SK-N-SH treated with all-trans-retinoic acid at 6 μM for 48 hours (cell line): ENCODE measurements around the gene MARVELD1.

Experiments used
- ATAC-seq: fragments of 200-7000 bp; cut with Tn5 transposase; 3 replicates; pipeline ENCODE4 v1.9.1; 2020; ENCODE audit warnings: mild to moderate bottlenecking, moderate library complexity
- ARNTL ChIP-seq: fragments of 450-650 bp; formaldehyde crosslinking; IDR thresholded peaks from 2 replicates; pipeline ENCODE4 v1.5.0; 2020; ENCODE audit warnings: low read depth, mild to moderate bottlenecking, moderate library complexity, borderline replicate concordance
- BACH2 ChIP-seq: fragments of 250-450 bp; sonication (Bioruptor Pico); IDR thresholded peaks from 2 replicates; pipeline ENCODE4 v1.9.0; 2021; ENCODE audit warnings: mild to moderate bottlenecking, borderline replicate concordance
- CSDC2 ChIP-seq: fragments of 250-450 bp; sonication (Bioruptor Pico); IDR thresholded peaks from 2 replicates; pipeline ENCODE4 v1.5.0; 2020; ENCODE audit warnings: mild to moderate bottlenecking, moderate library complexity
- ESRRG ChIP-seq: fragments of 250-450 bp; sonication (Bioruptor Pico); IDR thresholded peaks from 2 replicates; pipeline ENCODE4 v1.6.1; 2021; ENCODE audit warnings: mild to moderate bottlenecking
- GLIS3 ChIP-seq: fragments of 250-450 bp; sonication (Bioruptor Pico); IDR thresholded peaks from 2 replicates; pipeline ENCODE4 v1.5.0; 2020; ENCODE audit warnings: mild to moderate bottlenecking, moderate library complexity
- ISL1 ChIP-seq: fragments of 250-450 bp; sonication (Bioruptor Pico); IDR thresholded peaks from 2 replicates; pipeline ENCODE4 v2.1.2; 2022; ENCODE audit warnings: mild to moderate bottlenecking, moderate library complexity
- OSR1 ChIP-seq: fragments of 250-450 bp; sonication (Bioruptor Pico); IDR thresholded peaks from 2 replicates; pipeline ENCODE4 v1.8.0; 2022; ENCODE audit warnings: moderate library complexity, mild to moderate bottlenecking, inconsistent platforms
- POU6F1 ChIP-seq: fragments of 250-450 bp; sonication (Bioruptor Pico); IDR thresholded peaks from 2 replicates; pipeline ENCODE4 v1.8.0; 2021; ENCODE audit warnings: low read depth, mild to moderate bottlenecking, moderate library complexity, borderline replicate concordance
- PPARA ChIP-seq: fragments of 250-450 bp; sonication (Bioruptor Pico); IDR thresholded peaks from 2 replicates; pipeline ENCODE4 v1.5.0; 2020; ENCODE audit warnings: mild to moderate bottlenecking, borderline replicate concordance
- RARB ChIP-seq: fragments of 250-450 bp; sonication (Bioruptor Pico); IDR thresholded peaks from 2 replicates; pipeline ENCODE4 v1.8.0; 2021; ENCODE audit warnings: mild to moderate bottlenecking, moderate library complexity
- SNAI2 ChIP-seq: fragments of 250-450 bp; sonication (Bioruptor Pico); IDR thresholded peaks from 2 replicates; pipeline ENCODE4 v1.5.0; 2020; ENCODE audit warnings: mild to moderate bottlenecking, moderate library complexity
- TCF4 ChIP-seq: fragments of 250-450 bp; sonication (Bioruptor Pico); IDR thresholded peaks from 2 replicates; pipeline ENCODE4 v1.8.0; 2021; ENCODE audit warnings: mild to moderate bottlenecking, moderate library complexity, borderline replicate concordance
- TOX ChIP-seq: fragments of 250-450 bp; sonication (Bioruptor Pico); IDR thresholded peaks from 2 replicates; pipeline ENCODE4 v1.8.0; 2021; ENCODE audit warnings: mild to moderate bottlenecking, moderate library complexity, borderline replicate concordance
- ZC3H10 ChIP-seq: fragments of 250-450 bp; sonication (Bioruptor Pico); IDR thresholded peaks from 2 replicates; pipeline ENCODE4 v1.5.1; 2021; ENCODE audit warnings: mild to moderate bottlenecking, moderate library complexity
- ZFP3 ChIP-seq: fragments of 250-450 bp; sonication (Bioruptor Pico); IDR thresholded peaks from 2 replicates; pipeline ENCODE4 v1.5.0; 2020; ENCODE audit warnings: mild to moderate bottlenecking, moderate library complexity
- ZFP30 ChIP-seq: fragments of 450-650 bp; formaldehyde crosslinking; IDR thresholded peaks from 2 replicates; pipeline ENCODE4 v1.5.0; 2022; ENCODE audit warnings: mild to moderate bottlenecking, moderate library complexity
- ZNF565 ChIP-seq: fragments of 450-650 bp; formaldehyde crosslinking; conservative IDR thresholded peaks from 2 replicates; pipeline ENCODE4 v1.5.0; 2020; ENCODE audit warnings: low read depth, mild to moderate bottlenecking, moderate library complexity
- ZNF8 ChIP-seq: fragments of 450-650 bp; formaldehyde crosslinking; IDR thresholded peaks from 2 replicates; pipeline ENCODE4 v1.5.0; 2020; ENCODE audit warnings: mild to moderate bottlenecking, moderate library complexity
- TF ChIP-seq, protein P1 (sequence below): fragments of 250-450 bp; sonication (Bioruptor Pico); IDR thresholded peaks from 2 replicates; pipeline ENCODE4 v1.5.0; 2020; ENCODE audit warnings: mild to moderate bottlenecking, moderate library complexity
- TF ChIP-seq, protein P2 (sequence below): fragments of 250-450 bp; sonication (Bioruptor Pico); IDR thresholded peaks from 2 replicates; pipeline ENCODE4 v1.5.1; 2021; ENCODE audit warnings: mild to moderate bottlenecking, moderate library complexity
- TF ChIP-seq, protein P3 (sequence below): fragments of 250-450 bp; sonication (Bioruptor Pico); IDR thresholded peaks from 2 replicates; pipeline ENCODE4 v1.5.1; 2020; ENCODE audit warnings: low read depth, mild to moderate bottlenecking, moderate library complexity

Gene MARVELD1

GRCh38 chr10:97763411-97763810, 49.9 kb downstream of the MARVELD1 start:
- ATAC-seq: no peak
- TF ChIP-seq, protein P1, sequence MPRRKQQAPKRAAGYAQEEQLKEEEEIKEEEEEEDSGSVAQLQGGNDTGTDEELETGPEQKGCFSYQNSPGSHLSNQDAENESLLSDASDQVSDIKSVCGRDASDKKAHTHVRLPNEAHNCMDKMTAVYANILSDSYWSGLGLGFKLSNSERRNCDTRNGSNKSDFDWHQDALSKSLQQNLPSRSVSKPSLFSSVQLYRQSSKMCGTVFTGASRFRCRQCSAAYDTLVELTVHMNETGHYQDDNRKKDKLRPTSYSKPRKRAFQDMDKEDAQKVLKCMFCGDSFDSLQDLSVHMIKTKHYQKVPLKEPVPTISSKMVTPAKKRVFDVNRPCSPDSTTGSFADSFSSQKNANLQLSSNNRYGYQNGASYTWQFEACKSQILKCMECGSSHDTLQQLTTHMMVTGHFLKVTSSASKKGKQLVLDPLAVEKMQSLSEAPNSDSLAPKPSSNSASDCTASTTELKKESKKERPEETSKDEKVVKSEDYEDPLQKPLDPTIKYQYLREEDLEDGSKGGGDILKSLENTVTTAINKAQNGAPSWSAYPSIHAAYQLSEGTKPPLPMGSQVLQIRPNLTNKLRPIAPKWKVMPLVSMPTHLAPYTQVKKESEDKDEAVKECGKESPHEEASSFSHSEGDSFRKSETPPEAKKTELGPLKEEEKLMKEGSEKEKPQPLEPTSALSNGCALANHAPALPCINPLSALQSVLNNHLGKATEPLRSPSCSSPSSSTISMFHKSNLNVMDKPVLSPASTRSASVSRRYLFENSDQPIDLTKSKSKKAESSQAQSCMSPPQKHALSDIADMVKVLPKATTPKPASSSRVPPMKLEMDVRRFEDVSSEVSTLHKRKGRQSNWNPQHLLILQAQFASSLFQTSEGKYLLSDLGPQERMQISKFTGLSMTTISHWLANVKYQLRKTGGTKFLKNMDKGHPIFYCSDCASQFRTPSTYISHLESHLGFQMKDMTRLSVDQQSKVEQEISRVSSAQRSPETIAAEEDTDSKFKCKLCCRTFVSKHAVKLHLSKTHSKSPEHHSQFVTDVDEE (CRISPR knock-in tag): no peak
- TF ChIP-seq POU6F1 (CRISPR knock-in tag): no peak
- no peak for TF ChIP-seq TCF4 (CRISPR knock-in tag)
- no peak for TF ChIP-seq OSR1 (CRISPR knock-in tag)
- TF ChIP-seq ZNF8 (CRISPR knock-in tag): no peak
- TF ChIP-seq PPARA (CRISPR knock-in tag): no peak
- TF ChIP-seq ARNTL (CRISPR knock-in tag): no peak
- no peak for TF ChIP-seq ESRRG
- TF ChIP-seq GLIS3: no peak
- TF ChIP-seq, protein P2, sequence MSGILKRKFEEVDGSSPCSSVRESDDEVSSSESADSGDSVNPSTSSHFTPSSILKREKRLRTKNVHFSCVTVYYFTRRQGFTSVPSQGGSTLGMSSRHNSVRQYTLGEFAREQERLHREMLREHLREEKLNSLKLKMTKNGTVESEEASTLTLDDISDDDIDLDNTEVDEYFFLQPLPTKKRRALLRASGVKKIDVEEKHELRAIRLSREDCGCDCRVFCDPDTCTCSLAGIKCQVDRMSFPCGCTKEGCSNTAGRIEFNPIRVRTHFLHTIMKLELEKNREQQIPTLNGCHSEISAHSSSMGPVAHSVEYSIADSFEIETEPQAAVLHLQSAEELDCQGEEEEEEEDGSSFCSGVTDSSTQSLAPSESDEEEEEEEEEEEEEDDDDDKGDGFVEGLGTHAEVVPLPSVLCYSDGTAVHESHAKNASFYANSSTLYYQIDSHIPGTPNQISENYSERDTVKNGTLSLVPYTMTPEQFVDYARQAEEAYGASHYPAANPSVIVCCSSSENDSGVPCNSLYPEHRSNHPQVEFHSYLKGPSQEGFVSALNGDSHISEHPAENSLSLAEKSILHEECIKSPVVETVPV (CRISPR knock-in tag): no peak
- TF ChIP-seq CSDC2 (CRISPR knock-in tag): no peak
- TF ChIP-seq ZC3H10: no peak
- TF ChIP-seq, protein P3, sequence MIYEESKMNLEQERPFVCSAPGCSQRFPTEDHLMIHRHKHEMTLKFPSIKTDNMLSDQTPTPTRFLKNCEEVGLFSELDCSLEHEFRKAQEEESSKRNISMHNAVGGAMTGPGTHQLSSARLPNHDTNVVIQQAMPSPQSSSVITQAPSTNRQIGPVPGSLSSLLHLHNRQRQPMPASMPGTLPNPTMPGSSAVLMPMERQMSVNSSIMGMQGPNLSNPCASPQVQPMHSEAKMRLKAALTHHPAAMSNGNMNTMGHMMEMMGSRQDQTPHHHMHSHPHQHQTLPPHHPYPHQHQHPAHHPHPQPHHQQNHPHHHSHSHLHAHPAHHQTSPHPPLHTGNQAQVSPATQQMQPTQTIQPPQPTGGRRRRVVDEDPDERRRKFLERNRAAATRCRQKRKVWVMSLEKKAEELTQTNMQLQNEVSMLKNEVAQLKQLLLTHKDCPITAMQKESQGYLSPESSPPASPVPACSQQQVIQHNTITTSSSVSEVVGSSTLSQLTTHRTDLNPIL: no peak
- TF ChIP-seq ZNF565 (CRISPR knock-in tag): no peak
- no peak for TF ChIP-seq ISL1 (CRISPR knock-in tag)
- TF ChIP-seq SNAI2 (CRISPR knock-in tag): no peak
- no peak for TF ChIP-seq RARB
- no peak for TF ChIP-seq TOX (CRISPR knock-in tag)
- no peak for TF ChIP-seq ZFP30 (CRISPR knock-in tag)

DNA sequence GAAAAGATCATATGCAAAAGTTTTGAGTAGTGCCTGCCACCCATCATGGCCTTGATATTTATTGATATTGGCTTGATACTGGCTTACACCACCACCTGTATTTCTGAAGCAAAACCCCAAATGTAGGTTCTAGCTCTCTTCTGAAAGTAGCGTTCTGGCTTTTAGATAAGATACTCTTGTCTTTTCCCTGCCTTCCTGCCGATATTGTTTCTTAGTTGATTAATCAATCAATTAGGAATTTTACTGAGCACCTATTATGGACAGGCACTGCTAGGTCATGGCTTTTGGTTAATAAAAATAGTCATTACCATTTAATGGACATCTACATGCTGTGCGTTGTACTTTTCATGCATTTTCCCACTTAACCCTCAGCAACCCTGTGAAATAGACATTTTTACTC, 50.4 kb downstream of the MARVELD1 start:
- no peak for ATAC-seq
- TF ChIP-seq OSR1 (CRISPR knock-in tag) (no peak), ZNF8 (CRISPR knock-in tag) (no peak), ZFP30 (CRISPR knock-in tag) (no peak), POU6F1 (CRISPR knock-in tag) (no peak), ZFP3 (CRISPR knock-in tag) (no peak), ISL1 (CRISPR knock-in tag) (no peak), GLIS3 (no peak), CSDC2 (CRISPR knock-in tag) (no peak), SNAI2 (CRISPR knock-in tag) (no peak), TOX (CRISPR knock-in tag) (no peak), ARNTL (CRISPR knock-in tag) (no peak), BACH2 (CRISPR knock-in tag) (no peak), ZNF565 (CRISPR knock-in tag) (no peak)
- TF ChIP-seq, protein P1 (CRISPR knock-in tag): no peak
- TF ChIP-seq, protein P2 (CRISPR knock-in tag): no peak
